Kidney epithelial cell (primary cell): ENCODE data around the gene TVP23C. TPM values are rescaled to one million over a fixed set of nuclear protein-coding genes. Genes with fewer than 3 reads are reported as not detected.
A peak's percentile ranks its signal among the peaks of the same experiment; 100 is the strongest.
"Not testable (repeated sequence)": the region's sequence is repeated elsewhere in the genome, so short reads cannot be mapped to it uniquely, and the experiment has no call there.

Source experiments
- DNase-seq: peaks from one replicate; pipeline ENCODE4 v3.0.0-alpha.2; 2010; ENCODE audit warnings: low read depth
- H3K27me3 ChIP-seq: 2 replicates; pipeline ENCODE4 v1.6.0; 2011; ENCODE audit warnings: low read length; ENCODE audit not compliant: control insufficient read depth, insufficient read depth
- H3K36me3 ChIP-seq: 2 replicates; pipeline ENCODE4 v1.5.1; 2011; ENCODE audit warnings: low read length; ENCODE audit not compliant: control insufficient read depth, insufficient read depth
- H3K4me3 ChIP-seq: 2 replicates; pipeline ENCODE4 v1.5.1; 2011; ENCODE audit warnings: low read depth, mild to moderate bottlenecking, control low read depth, low read length
- total RNA-seq: library from RNA; depleted of rRNA; stranded (reverse); fragments of >200 nt; gene quantifications from 2 replicates; pipeline ENCODE4 v1.2.3, GENCODE V29; 2015
- TF ChIP-seq, protein P1 (sequence below): IDR thresholded peaks from 2 replicates; pipeline ENCODE4 v1.5.1; 2011; ENCODE audit warnings: mild to moderate bottlenecking, moderate library complexity, low read length, control low read depth, inconsistent platforms; ENCODE audit not compliant: insufficient read depth, poor library complexity, severe bottlenecking

TVP23C gene
- total RNA-seq, 1 donor from 2014 or later = 8.1 TPM

GRCh38 chr17:15557334-15557832 is 5.9 kb downstream of the TVP23C start:
- not testable (repeated sequence) for DNase-seq, H3K4me3 ChIP-seq, H3K36me3 ChIP-seq, H3K27me3 ChIP-seq

GRCh38 chr17:15552932-15553331 is 10.4 kb downstream of the TVP23C start:
- H3K36me3 ChIP-seq, DNase-seq, H3K27me3 ChIP-seq, H3K4me3 ChIP-seq: not testable (repeated sequence)

GRCh38 chr17:15549552-15549951 is 13.7 kb downstream of the TVP23C start:
- H3K36me3 ChIP-seq, H3K4me3 ChIP-seq, DNase-seq, H3K27me3 ChIP-seq: not testable (repeated sequence)

DNA sequence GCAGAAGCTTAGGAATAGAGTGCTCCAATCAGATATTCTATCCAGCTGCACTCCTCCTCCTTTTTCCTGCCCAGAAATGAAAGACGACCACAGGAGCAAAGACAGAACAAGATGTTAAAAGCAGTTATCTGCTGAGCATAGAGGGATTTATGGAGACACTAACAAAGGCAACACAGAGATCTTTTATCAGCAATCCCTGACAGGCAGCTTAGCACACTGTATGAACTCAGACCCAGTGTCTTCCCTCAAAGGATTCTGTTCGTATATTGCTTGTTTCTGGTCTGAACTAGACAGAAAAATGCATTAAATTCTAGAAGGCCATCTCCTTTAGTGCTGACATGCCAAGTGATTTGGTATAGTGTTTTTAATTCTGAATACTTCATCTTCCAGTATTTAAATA is 16.7 kb downstream of the TVP23C start:
- DNase-seq, H3K4me3 ChIP-seq, H3K27me3 ChIP-seq, H3K36me3 ChIP-seq: not testable (repeated sequence)

- H3K4me3 ChIP-seq, H3K36me3 ChIP-seq, DNase-seq, H3K27me3 ChIP-seq: not testable (repeated sequence)
Measured at GRCh38 chr17:15540371-15541219, 22.7 kb downstream of the TVP23C start.

- not testable (repeated sequence) for DNase-seq, H3K4me3 ChIP-seq, H3K36me3 ChIP-seq, H3K27me3 ChIP-seq
Measured at GRCh38 chr17:15533122-15533521, 30.2 kb downstream of the TVP23C start.

DNA sequence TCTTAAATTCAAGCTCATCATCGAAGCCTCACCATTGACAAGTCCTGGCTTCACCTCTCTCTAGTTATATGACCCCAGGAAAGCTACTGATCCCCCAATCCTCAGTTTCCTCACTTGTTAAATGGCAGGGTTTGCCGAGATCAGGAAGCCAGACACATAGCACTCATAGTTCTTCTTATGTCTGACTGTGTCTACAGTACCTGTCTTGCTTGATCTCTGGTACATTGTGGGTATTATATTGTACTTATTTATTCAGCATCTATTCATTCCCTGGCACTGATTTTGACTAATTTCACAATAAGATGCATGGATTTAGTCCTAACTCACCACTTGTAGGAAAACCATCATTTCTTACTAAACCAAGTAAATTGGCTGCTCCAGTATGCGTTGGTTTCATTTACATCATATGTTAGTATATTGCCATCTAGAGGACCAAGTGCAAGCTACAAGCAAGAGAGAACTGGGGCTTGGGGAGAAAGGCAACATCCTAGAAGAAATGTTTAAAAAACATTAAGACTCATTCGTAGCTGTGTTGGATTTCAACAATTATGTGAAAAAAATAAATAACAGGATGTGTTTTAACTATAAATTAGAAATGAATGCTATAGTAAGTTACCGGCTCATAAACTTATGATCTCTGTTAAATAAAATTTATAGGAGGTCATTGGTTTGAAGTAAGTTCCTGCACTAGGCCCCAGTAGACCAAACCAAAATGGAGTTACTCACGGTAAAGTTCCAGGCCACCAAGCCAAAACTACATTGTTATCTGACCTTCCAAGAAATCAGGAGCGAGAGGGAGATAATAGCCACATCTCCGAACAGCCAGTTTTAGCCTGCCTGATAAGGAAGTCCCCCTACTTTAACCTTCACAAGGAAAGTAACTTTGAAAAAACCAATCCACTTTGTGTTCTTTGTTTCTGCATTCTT is 36.7 kb downstream of the TVP23C start:
- DNase-seq, H3K36me3 ChIP-seq, H3K27me3 ChIP-seq, H3K4me3 ChIP-seq: not testable (repeated sequence)
- TF ChIP-seq, protein P1, sequence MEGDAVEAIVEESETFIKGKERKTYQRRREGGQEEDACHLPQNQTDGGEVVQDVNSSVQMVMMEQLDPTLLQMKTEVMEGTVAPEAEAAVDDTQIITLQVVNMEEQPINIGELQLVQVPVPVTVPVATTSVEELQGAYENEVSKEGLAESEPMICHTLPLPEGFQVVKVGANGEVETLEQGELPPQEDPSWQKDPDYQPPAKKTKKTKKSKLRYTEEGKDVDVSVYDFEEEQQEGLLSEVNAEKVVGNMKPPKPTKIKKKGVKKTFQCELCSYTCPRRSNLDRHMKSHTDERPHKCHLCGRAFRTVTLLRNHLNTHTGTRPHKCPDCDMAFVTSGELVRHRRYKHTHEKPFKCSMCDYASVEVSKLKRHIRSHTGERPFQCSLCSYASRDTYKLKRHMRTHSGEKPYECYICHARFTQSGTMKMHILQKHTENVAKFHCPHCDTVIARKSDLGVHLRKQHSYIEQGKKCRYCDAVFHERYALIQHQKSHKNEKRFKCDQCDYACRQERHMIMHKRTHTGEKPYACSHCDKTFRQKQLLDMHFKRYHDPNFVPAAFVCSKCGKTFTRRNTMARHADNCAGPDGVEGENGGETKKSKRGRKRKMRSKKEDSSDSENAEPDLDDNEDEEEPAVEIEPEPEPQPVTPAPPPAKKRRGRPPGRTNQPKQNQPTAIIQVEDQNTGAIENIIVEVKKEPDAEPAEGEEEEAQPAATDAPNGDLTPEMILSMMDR = peak; percentile 31

GRCh38 chr17:15524990-15525985 is 38.0 kb downstream of the TVP23C start:
- not testable (repeated sequence) for H3K27me3 ChIP-seq, H3K36me3 ChIP-seq, DNase-seq, H3K4me3 ChIP-seq

GRCh38 chr17:15516150-15516549 is 47.1 kb downstream of the TVP23C start:
- Histone ChIP-seq H3K36me3 (peaks cover 2% of the 10 kb centered on the region), H3K4me3 (no peak overlapping the region), H3K27me3 (no peaks in the 10 kb centered on the region)
- TF ChIP-seq, protein P1 = no peak
- DNase-seq = no peak
